ENCODE measurements around the gene KCNJ5.

The KCNJ5 gene

GRCh38 chr11:128872094-128872493, 19.1 kb upstream of the KCNJ5 start:
- DNase-seq = no peak

- no peak for DNase-seq
These were observed 18.6 kb upstream of the KCNJ5 start for GRCh38 chr11:128872594-128872993.

- DNase-seq = no peak
These were observed 16.7 kb upstream of the KCNJ5 start for GRCh38 chr11:128874427-128874826.

- no peak for DNase-seq
These were observed 15.0 kb upstream of the KCNJ5 start for GRCh38 chr11:128876133-128876650.

- DNase-seq = no peak
These were observed 13.4 kb upstream of the KCNJ5 start for GRCh38 chr11:128877726-128878125.

- DNase-seq = no peak
These were observed 12.7 kb upstream of the KCNJ5 start for GRCh38 chr11:128878455-128878854.

GRCh38 chr11:128879817-128880216, 11.3 kb upstream of the KCNJ5 start:
- no peak for DNase-seq

GRCh38 chr11:128881221-128881620, 9.9 kb upstream of the KCNJ5 start:
- no peak for DNase-seq

- DNase-seq = no peak
These were observed 8.7 kb upstream of the KCNJ5 start for GRCh38 chr11:128882451-128882850.

- DNase-seq = no peak
These were observed 7.1 kb upstream of the KCNJ5 start for GRCh38 chr11:128884054-128884453.

- peak; percentile 27 for DNase-seq
These were observed 6.3 kb upstream of the KCNJ5 start for GRCh38 chr11:128884703-128885338.

- DNase-seq = no peak
These were observed 4.6 kb upstream of the KCNJ5 start for GRCh38 chr11:128886406-128887124.

- no peak for DNase-seq
These were observed 2.8 kb upstream of the KCNJ5 start for GRCh38 chr11:128888034-128888985.

- no peak for DNase-seq
These were observed 1.4 kb upstream of the KCNJ5 start for GRCh38 chr11:128889657-128890213.

- no peak for DNase-seq
These were observed 977 bp upstream of the KCNJ5 start for GRCh38 chr11:128890216-128890542.

GRCh38 chr11:128891913-128892398, 800 bp downstream of the KCNJ5 start:
- DNase-seq = no peak

GRCh38 chr11:128892866-128893565, 1.9 kb downstream of the KCNJ5 start:
- DNase-seq = no peak

- DNase-seq = no peak
These were observed 2.6 kb downstream of the KCNJ5 start for GRCh38 chr11:128893578-128894285.

- DNase-seq = no peak
These were observed 3.1 kb downstream of the KCNJ5 start for GRCh38 chr11:128894286-128894681.

GRCh38 chr11:128894685-128895084, 3.5 kb downstream of the KCNJ5 start:
- DNase-seq = no peak

- DNase-seq = no peak
These were observed 4.4 kb downstream of the KCNJ5 start for GRCh38 chr11:128895526-128895925.

GRCh38 chr11:128896356-128896755, 5.2 kb downstream of the KCNJ5 start:
- no peak for DNase-seq
